NCI-H2107 (cell line): ENCODE measurements around the gene NAALADL1.

Source experiments
- DNase-seq: peaks from one replicate; lab custom pipeline; 2025; lab: John Stamatoyannopoulos, UW

NAALADL1 gene

GRCh38 chr11:65083134-65083833 is 24.9 kb upstream of the NAALADL1 start:
- DNase-seq: no peak

- DNase-seq: no peak
Measured at GRCh38 chr11:65078786-65079342, 20.5 kb upstream of the NAALADL1 start.

GRCh38 chr11:65078151-65078550 is 19.8 kb upstream of the NAALADL1 start:
- DNase-seq: no peak

DNA sequence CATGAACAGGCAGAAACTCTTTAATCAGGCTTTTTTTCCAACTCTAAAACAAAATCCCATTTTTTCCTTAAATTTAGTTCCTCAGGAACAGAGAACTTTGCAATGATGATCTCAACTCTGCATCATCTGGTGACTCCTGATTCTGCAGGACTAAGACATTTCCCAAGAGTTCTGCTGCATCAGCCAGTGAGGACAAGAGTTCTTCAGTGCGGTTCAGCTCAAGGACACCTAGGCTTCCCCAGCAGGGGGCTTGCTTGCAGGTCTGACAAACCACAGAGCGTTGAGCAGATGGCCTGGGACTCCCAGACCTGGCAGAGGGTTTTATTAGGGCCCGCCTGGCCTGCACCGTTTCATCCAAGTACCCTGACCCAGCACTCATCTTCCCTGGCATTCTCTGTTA is 19.1 kb upstream of the NAALADL1 start:
- DNase-seq: no peak

DNA sequence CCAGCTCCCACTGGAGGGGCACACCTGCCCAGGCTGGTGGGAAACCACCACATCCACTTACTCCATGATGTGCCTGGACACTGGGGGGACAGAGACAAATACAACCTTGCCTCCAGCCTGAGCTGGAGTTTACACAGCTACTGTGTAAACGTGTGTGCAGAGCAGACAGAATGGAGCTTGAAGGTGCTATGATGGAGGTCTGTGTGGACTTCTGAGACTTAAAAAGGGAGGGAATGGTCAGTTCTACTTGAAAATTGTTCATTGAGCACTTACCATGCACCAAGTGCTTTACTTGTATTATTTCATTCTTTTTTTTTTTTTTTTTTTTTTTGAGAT is 14.2 kb upstream of the NAALADL1 start:
- DNase-seq: no peak

DNA sequence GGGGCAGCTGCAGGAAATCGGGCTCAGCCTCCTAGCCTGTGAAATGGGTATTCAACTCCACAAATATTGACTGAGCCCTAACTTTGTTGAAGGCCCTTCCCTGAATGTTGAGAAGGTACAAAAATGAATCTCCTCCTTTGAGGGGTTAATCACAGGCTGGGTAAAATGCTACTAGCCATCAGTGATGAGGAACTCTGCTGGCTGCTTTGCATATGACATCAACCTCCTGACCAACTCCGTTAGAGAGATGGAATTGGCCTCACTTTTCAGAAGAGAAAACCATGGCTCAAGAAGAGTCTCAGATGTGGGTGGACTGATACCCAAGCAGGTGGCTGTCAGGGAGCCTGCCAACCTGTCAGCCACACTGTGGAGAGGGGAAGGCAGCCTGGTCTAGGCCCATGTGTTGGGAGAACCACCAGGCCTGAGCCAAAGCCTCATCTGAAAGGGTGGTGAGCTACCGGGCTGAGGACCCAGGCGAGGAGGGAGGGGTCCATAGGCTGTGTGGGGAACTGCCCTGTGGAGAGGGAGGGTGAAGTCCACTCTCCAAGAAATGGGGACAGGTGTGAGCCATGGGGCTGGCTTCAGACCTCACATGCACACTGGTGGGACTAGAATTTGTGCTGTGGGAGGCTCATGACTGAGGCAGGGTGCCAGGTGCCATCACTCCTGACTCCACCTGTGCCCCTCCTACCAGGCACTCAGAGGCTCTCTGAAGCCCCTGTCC is 13.7 kb upstream of the NAALADL1 start:
- DNase-seq: no peak

DNA sequence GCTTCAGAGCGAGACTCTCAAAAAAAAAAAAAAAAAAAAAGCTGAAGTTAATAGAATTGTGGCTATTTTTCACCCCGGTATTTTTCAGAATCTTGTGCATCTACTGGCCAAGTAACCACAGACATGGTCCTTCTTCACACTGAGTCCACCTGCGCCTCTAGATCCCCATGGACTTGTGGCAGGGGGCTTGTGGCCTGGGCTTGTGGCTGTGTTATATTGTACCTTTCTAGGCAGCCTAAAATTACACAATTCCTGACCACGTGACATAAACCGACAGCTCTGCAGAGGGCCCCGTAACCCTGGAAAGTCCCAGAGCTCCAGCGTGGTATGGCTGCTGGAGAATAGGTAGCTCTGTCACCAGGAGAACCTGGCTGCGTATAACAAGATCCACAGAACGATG is 10.9 kb upstream of the NAALADL1 start:
- no peak for DNase-seq

DNA sequence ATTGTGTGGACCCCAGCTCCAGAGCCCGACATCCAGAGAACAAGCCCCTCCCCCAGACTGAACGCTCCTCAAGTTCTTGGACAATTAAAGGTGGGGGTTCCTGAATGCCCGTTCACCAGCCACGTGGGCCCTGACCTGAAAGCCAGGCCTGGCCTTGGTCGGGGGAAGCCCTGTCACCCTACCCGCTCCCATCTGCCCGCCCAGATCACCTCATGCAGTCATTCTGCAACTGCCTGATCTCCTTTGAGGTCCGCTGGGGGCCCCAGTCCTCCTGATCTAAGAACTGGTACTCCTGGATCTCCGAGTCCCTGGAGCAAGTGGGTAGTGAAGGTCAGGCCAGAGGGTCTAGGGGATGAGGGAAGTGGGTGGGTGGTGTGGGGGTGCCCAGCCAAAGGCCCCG is 9.1 kb upstream of the NAALADL1 start:
- no peak for DNase-seq

- peak; percentile 81 for DNase-seq
Measured at GRCh38 chr11:65066805-65067291, 8.5 kb upstream of the NAALADL1 start.

DNA sequence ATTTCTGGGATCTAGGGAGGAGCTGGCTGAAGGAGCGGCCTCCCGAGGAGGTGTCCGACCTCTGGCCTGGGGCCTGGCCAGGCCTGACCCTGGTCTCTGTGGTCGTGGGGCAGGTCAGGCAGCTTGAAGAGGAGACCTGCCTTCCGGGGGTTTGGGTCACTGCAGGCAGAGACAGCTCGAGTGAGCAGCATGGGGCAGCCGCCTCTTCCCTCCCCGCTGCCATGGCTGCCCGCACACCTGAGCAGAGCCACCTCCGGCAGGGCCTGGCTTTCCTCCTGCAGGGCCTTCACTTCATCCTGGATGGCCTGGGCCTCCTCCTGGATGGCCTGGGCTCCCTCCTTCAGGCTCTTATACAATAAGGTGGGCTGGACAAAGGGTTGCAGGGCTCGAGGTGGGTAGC is 8.0 kb upstream of the NAALADL1 start:
- no peak for DNase-seq

DNA sequence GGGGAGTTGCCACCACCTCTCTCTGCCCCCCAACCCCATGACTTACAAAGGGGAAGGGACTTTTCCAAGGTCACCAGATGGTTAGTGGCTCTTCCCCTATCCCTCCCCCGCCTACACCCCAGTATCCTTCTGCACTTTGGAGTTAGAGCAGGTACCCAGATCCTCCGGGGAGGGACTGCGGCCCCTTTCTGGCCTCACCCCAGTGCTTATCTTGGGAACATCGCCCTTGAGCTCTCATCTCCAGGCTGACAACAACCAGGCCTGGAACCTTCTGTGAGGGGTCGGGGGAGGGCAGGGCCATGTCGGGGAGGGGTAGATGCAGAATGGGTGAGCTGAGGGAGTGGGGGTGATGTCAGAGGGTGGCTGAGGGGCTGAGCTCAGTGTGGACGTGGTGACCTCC is 7.5 kb upstream of the NAALADL1 start:
- DNase-seq: no peak

GRCh38 chr11:65064847-65065240 is 6.5 kb upstream of the NAALADL1 start:
- no peak for DNase-seq

DNA sequence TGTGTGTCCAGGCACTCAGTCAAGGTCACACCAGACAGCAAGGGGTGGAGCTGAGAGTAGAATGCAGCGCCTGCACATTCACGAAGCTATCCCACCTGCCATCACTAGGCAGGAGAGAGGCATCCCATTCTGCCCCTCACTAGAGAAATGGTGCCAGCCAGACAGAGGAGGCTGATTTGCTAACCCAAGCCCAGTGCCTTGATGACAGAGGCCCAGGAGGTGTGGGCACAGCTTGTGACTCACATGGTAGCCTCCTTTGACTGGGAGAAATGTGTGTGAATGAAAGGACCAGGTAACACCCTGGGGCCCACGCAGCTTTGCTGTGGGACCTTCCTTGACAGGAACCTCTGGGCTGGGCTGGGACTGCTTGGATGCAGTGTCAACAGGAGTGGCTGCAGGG is 5.2 kb upstream of the NAALADL1 start:
- no peak for DNase-seq

- DNase-seq: no peak
Measured at GRCh38 chr11:65060913-65061408, 2.6 kb upstream of the NAALADL1 start.

GRCh38 chr11:65059959-65060824 is 1.8 kb upstream of the NAALADL1 start:
- DNase-seq: no peak

GRCh38 chr11:65059523-65059922 is 1.2 kb upstream of the NAALADL1 start:
- no peak for DNase-seq

GRCh38 chr11:65058012-65058411 is 341 bp downstream of the NAALADL1 start:
- no peak for DNase-seq

DNA sequence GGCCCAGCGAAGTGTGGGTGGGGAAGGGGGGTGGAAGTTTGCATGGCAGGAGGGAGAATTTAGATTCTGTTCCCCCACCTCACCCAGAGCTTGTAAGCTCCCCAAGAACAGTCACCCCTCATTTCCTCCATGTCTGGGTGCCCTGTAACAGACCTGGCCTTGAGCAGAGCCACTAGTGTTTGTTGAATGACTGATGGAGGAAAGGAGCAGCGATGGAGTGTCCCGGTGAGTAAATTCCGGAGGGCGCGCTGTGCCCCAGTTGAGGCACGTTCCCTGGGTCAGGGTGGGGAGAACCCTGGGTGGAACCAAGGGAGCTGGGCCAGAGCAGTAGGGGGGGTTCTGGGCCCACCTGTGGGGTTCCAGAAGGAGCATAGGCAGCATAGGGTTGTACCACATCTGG is 827 bp downstream of the NAALADL1 start:
- DNase-seq: no peak

DNA sequence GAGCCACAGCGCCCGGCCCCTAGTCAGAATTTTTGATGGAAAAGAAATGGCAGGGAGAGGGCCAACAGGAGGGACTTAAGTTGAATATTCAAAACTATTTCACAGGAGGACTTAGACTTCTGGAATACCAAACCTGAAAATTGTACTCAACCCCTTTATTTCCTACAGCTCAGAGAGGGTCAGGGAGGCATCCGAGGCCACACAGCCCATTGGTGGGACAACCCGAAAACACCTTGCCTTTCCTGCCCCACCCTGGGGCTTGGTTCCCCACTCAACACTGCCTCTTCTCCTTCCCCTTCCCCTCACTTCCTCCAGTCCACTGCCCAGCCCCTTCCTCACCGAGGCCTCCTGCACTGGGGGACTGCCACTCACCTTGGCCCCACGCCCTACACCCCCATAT is 1.4 kb downstream of the NAALADL1 start:
- no peak for DNase-seq

DNA sequence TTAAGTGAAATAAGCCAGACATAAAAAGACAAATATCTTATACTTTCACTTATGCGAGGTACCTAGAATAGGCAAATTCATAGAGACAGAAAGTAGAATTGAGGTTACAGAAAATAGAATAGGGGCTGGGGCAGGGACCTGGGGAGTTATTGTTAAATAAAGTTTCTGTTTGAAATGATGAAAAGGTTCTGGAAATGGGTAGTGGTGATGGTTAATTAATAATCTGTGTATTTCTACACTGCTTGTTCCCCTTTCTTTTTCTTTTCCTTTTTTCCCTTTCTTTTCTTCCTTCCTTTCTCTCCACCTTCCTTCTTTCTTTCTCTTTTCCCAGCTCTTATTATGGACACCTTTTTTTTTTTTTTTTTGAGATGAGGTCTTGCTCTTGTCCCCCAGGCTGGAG is 2.8 kb downstream of the NAALADL1 start:
- DNase-seq: no peak

- DNase-seq: no peak
Measured at GRCh38 chr11:65053827-65054508, 4.4 kb downstream of the NAALADL1 start.

DNA sequence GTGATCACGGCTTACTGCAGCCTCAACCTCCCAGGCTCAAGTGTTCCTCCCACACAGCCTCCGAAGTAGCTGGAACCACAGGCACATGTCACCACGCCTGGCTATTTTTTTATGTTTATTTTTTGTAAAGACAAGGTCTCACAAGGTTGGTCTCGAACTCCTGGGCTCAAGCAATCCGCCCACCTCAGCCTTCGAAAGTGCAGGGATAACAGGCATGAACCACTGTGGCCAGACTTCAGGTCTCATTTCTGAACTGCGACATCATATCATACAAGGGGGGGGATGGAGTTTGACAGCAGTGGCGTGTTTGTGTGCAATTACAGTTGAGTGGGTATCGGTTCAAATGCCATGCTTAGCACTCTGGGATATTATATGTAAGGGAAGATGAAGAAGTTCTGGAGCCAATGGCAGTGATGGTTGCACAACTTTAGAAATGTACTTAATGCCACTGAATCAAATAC is 6.9 kb downstream of the NAALADL1 start:
- no peak for DNase-seq
